Lower leg skin (tissue), 3 donors: Measurements from ENCODE around the gene TRIM37.

Source experiments
- POLR2A ChIP-seq, 2 donors: fragments of 450-650 bp; IDR thresholded peaks; one replicate each; pipeline ENCODE4 v1.6.1; 2016 to 2017; ENCODE audit warnings: antibody characterized with exemption in 2 of 2, mild to moderate bottlenecking in 1 of 2, moderate library complexity in 1 of 2
- TF ChIP-seq, protein P1 (sequence below), 3 donors: fragments of 450-650 bp; IDR thresholded peaks; one replicate each; pipeline ENCODE4 v1.5.1; 2016; ENCODE audit warnings: antibody characterized with exemption in 3 of 3, mild to moderate bottlenecking in 3 of 3, moderate library complexity in 2 of 3

DNA sequence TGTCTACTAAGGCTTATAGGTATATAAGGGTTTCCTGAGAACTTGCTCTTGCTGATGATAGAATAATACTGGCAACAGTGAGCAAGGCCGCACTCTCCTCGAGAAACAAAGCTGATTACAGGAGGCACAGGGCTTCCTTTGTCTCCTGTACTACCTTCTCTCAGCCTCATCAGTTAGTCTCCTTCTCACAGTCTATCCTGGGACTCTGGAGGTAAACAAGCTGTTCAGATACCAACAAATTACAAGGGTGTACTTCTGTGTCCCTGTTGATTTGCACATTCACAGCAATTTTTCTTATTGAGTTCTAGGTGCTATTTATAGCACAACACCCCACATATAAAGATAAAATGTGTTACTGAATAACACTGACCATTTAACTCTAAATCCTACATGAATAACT is 98.7 kb downstream of the TRIM37 start:
- TF ChIP-seq, protein P1, sequence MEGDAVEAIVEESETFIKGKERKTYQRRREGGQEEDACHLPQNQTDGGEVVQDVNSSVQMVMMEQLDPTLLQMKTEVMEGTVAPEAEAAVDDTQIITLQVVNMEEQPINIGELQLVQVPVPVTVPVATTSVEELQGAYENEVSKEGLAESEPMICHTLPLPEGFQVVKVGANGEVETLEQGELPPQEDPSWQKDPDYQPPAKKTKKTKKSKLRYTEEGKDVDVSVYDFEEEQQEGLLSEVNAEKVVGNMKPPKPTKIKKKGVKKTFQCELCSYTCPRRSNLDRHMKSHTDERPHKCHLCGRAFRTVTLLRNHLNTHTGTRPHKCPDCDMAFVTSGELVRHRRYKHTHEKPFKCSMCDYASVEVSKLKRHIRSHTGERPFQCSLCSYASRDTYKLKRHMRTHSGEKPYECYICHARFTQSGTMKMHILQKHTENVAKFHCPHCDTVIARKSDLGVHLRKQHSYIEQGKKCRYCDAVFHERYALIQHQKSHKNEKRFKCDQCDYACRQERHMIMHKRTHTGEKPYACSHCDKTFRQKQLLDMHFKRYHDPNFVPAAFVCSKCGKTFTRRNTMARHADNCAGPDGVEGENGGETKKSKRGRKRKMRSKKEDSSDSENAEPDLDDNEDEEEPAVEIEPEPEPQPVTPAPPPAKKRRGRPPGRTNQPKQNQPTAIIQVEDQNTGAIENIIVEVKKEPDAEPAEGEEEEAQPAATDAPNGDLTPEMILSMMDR (IDR thresholded peaks at IDR 0.05) = no peak
- no peak for TF ChIP-seq POLR2A (IDR thresholded peaks at IDR 0.05)
